HG02973 (cell line): ENCODE results near the gene MOG.
"Not testable (repeated sequence)": the region's sequence is repeated elsewhere in the genome, so short reads cannot be mapped to it uniquely, and the experiment has no call there.

Source experiments
- ATAC-seq: cut with Tn5 transposase; IDR thresholded peaks from one replicate; pipeline ENCODE4 v1.9.1; 2021; ENCODE audit warnings: moderate library complexity; ENCODE audit not compliant: unreplicated experiment

Gene MOG

GRCh38 chr6:29637247-29637646 lies 19.6 kb upstream of the MOG start:
- no peak for ATAC-seq

GRCh38 chr6:29641430-29642148 lies 15.3 kb upstream of the MOG start:
- ATAC-seq = no peak

- no peak for ATAC-seq
These were observed 8.8 kb upstream of the MOG start for GRCh38 chr6:29647927-29648642.

- ATAC-seq = peak; percentile 95
These were observed 6.9 kb upstream of the MOG start for GRCh38 chr6:29649701-29650673.

DNA sequence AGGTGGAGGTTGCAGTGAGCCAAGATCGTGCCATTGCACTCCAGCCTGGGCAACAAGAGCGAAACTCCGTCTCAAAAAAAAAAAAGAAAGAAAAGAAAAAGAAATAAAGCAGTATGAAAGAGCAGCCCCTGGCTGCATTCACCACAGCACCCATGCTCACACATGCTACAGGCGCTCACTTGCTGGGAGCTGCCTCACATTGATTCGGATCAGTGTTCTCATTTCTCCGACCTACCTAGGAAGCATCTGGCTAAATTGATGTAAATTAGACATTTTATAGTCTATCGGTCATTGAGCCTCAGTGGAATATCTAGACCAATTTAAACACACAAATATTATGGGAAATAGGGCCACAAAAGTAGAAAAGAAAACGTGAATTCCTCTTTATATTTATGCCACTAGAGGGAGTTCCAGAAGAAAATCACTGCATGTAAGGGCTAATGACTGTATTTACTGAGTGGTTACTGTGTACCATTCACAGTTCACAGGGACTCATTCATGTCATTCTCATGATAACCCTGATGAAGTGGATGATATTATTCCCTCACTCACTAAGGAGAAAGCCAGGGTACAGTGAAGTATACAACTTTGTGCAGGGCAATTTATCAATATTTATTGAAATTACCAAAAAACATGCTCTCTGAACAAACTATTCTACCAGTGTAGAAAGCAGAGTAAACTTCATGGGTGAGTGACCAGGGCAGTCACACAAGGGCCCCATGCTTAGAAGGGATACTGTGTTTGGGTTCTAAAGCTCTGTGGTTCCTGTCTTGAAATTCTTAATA lies 5.3 kb upstream of the MOG start:
- ATAC-seq = no peak

- ATAC-seq = no peak
These were observed 4.7 kb upstream of the MOG start for GRCh38 chr6:29652198-29652584.

GRCh38 chr6:29653452-29654038 lies 3.3 kb upstream of the MOG start:
- no peak for ATAC-seq

DNA sequence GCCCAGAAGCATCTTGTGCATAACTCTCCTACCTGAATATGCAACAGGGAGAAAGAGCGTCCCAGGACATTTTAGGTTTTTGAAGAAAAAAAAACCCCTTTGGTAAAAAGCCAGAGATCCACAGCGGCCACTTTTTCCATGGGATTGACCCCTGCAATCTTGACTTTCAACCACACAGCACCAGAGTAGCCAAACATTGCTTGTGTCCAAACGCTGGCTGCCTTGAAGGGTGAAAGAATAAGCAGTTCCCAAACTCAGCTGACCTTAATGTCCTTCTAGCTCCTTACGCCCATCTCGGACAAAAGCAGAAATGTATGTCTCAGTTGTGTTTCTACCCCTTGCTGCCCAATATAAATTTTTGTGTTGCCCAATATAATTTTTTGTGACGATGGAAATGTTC lies 1.2 kb upstream of the MOG start:
- ATAC-seq = no peak

- ATAC-seq = no peak
These were observed 735 bp upstream of the MOG start for GRCh38 chr6:29656157-29656556.

DNA sequence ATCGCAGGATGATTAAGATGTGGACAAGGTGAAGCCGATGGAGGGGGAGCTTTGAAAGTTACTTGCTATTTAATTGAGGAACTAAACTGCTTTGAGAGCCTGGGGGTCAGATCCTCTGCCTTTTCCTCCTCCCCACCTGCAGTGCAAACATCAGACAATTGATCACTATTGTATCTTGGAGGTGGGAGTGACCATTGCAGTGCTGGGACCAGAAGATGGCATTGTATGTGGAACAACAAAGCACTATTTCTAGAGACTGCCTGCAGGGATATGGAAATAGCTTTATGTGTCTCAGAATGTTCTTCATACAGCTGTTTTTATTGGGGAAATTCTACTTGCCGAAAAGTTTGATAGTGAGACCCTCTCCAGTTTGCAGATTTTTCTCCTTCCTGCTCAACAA lies 4.2 kb downstream of the MOG start:
- ATAC-seq = no peak

DNA sequence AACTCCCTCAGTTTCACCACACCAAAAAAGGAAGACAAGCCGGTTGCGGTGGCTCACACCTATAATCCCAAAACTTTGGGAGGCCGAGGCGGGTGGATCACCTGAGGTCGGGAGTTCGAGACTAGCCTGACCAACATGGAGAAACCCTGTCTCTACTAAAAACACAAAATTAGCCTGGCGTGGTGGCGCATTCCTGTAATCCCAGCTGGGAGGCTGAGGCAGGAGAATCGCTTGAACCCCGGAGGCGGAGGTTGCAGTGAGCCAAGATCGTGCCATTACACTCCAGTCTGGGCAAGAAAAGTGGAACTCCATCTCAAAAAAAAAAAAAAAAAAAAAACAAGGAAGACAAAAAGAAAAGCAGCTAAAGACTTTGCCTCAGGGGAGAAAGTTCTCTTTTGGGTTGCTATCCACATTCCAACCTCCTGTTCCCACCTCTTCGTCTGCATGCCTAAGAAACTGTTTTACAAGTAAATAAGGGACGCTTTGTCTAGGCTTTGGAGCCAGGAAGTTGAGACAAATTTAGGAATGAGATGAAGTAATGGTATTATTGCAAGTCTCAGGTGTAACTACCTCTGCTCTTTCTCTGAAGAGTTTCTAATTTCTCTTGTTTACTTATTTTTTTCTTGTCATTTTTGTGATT lies 4.7 kb downstream of the MOG start:
- not testable (repeated sequence) for ATAC-seq

DNA sequence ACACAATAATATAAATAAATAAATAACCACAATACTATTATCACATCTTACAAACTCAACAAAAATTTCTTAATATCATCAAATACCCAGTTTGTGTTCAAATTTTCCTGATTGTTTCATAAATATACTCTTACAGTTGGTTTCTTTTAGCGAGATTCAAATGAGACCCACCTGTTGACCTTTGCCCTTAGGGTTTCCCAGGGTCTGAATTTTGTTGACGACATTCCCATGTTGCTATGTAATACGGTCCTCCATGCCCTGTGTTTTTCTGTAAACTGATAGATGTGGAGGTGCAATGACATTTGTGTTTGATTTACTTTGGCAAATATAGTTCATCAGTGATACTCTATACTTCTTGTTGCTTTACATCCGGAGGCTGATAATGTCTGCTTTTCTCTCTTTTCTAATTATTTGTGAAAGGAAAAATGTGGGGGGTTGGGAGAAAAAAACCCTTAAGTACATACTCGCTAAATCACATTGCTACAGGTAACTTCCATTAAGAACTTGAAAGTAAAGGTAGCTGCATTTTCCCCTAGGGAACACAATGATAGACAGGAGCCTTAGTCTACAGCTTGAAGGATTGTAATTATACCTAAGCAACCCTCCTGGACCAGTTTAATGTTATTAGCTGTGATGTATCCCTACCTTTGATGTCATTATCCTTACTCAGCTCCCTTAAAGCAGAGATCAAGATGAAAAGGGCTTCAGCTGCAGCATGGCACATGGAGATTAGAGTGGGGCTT lies 6.6 kb downstream of the MOG start:
- no peak for ATAC-seq

GRCh38 chr6:29665942-29666825 lies 9.3 kb downstream of the MOG start:
- no peak for ATAC-seq

GRCh38 chr6:29666826-29667130 lies 9.9 kb downstream of the MOG start:
- ATAC-seq = no peak

- no peak for ATAC-seq
These were observed 10.3 kb downstream of the MOG start for GRCh38 chr6:29667158-29667557.

DNA sequence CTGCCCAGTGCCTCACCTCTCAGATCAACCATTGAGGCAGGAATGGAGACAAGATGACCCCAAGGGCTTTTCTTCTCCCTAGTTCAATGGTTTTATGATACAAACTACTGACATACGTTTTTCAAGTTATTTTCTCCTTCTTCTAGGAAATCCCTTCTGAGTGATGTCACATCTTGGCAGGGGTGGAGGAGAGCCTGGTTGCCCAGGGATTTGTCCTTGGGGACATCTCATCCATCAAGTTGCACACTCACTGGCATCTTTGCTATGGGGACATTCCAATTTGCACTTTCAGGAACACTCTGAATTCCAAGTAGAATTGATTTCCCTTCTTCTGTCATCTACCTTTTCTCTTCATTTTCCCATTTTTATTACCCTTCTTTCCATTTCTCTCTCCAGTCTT lies 14.1 kb downstream of the MOG start:
- ATAC-seq = no peak

GRCh38 chr6:29672116-29672515 lies 15.2 kb downstream of the MOG start:
- not testable (repeated sequence) for ATAC-seq

- ATAC-seq = no peak
These were observed 16.3 kb downstream of the MOG start for GRCh38 chr6:29673161-29673560.
